ENCODE data around the gene HACD1. TPM values are rescaled to one million over a fixed set of nuclear protein-coding genes. Genes with fewer than 3 reads are reported as not detected.
A peak's percentile ranks its signal among the peaks of the same experiment; 100 is the strongest.
"Not testable (repeated sequence)": the region's sequence is repeated elsewhere in the genome, so short reads cannot be mapped to it uniquely, and the experiment has no call there.

HACD1 gene
- total RNA-seq, 1 donor from 2014 or later: 17.0 TPM

DNA sequence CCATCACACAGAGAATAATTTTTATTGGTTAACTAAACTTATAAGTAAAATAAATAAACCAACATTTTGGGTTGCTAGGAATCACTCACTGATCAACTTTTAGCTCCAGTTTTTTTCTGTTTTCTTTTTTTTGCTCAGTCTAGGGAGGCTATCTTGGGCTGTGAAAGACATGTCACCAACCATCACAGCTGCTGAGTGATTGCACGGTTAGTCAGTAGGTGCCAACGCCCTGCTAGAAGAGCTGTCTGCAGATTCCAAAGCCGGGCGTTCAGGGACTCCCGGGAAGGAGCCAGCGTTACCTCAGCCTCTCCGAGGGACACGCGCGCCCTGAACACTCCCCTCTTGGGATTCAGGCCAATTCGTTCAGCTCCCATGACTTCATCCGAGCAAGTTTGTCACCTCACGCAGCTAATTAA is 26.2 kb upstream of the HACD1 start:
- peak; percentile 71 for DNase-seq (ENCODE audit: low spot score)

DNA sequence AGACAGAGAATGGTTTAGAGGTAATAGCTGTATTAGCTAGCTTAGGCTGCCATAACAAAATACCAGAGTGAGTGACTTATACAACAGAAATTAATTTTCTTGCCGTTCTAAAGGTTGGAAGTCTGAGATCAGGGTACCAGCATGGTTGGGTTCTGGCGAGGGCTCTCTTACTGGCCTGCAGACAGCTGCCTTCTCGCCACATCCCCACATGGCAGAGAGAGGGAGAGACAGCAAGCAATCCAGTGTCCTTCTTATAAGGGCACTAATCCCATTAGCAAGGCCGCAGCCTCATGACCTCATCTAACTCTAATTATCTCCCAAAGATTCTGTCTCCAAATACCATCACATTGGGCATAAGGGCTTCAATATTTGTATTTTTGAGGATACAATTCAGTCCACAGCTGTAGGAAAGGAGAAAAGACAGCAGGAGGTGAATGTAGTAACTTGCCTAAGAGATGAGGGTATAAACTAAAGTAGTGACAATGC is 23.2 kb upstream of the HACD1 start:
- no peak for DNase-seq (ENCODE audit: low spot score)

DNA sequence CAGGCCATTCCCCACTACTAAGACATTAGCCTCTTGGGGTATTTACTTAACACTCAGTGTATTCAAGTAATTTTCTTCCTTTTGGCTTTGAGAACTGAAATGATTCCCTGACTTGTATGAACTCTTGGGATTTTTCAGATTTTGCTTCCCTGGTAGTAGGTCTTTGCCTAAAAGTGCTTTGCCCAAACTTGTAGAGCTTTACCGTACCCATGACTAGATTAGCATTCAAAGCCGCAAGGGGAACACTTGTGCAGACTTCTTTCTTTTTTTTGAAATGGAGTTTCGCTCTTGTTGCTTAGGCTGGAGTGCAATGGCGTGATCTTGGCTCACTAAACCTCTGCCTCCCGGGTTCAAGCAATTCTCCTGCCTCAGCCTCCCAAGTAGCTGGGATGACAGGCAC is 20.7 kb upstream of the HACD1 start:
- DNase-seq (ENCODE audit: low spot score): no peak

DNA sequence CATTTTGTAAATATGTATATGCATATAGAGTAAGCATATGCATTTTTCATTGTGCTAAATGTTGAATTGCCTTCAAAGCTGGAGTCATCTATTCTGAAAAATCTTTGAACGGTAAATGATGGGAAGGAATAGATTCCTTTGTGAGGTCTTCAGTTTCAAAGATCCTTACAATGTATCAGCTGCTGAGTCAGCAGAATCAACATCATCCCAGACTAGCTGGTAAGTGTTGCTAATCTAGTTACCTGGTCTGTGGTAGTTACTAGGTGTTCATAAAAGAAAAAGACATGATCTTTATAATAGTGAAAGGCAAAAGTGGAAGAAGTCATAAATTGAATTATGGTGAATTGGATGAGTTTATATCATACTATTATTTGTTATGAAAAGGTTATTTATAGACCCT is 16.2 kb upstream of the HACD1 start:
- no peak for DNase-seq (ENCODE audit: low spot score)

DNA sequence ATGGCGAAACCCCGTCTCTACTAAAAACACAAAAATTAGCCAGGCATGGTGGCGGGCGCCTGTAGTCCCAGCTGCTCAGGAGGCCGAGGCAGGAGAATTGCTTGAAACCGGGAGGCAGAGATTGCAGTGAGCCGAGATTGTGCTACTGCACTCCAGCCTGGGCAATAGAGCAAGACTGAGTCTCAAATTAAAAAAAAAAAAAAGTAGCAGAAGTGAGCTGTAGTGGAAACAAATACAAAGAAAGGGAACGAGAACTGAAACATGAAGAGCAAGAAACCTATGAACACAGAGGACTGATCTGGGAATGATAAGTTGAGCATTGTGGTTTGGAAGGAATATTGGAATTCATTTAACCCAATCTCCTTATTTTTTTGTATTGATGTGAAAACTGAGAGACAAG is 15.4 kb upstream of the HACD1 start:
- DNase-seq (ENCODE audit: low spot score): not testable (repeated sequence)

DNA sequence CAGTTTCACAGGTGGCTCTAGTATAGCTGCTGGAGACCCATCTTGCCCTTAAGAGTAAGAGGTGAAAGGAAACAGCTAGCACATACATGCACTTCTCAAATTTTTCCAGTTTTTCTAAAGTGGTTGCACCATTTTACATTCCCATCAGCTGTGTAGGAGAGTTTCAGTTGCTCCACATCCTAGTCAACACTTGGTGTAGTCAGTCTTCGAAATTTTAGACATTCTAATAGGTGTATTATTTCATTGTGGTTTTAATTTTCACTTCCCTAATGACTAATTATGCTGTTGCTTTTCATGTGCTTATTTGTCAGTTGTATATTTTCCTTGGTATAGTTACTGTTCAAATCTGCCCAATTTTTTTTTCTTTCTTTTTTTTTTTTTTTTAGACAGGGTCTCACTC is 9.5 kb upstream of the HACD1 start:
- DNase-seq (ENCODE audit: low spot score): no peak

DNA sequence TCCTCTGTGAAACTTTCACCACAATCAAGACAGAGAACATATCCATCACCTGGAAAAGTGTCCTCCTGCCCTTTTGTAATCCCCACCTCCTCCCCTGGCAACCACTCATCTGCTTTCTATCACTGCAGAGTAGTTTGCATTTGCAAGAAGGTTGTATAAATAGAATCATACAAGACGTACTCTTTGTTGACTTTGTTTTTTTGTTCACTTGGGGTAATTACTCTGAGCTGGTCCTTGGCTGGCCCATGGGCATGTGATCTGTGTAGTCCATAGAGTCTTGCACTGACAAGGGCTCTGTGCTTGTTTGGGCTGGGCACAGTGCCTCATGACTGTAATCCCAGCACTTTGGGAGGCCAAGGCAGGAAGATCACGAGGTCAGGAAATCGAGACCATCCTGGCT is 7.8 kb upstream of the HACD1 start:
- no peak for DNase-seq (ENCODE audit: low spot score)

DNA sequence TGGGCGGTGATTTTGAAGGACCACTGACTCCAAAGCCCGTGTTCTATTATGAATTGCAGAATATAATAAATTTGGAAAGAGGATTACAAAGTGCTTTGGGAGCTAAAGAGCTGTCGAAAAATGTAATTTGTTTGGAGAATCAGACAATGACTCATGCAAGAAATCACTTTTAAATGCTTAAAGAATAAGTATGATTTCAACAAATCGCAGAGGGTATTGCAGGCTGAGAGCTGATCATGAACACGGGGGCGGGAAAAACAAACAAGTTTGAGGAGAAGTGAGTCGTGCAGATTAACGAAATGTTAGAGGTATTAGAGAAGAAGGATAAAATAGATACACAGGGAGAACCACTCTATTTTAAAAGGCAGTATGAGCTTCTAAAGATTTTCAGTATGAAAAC is 4.9 kb upstream of the HACD1 start:
- DNase-seq (ENCODE audit: low spot score): no peak

DNA sequence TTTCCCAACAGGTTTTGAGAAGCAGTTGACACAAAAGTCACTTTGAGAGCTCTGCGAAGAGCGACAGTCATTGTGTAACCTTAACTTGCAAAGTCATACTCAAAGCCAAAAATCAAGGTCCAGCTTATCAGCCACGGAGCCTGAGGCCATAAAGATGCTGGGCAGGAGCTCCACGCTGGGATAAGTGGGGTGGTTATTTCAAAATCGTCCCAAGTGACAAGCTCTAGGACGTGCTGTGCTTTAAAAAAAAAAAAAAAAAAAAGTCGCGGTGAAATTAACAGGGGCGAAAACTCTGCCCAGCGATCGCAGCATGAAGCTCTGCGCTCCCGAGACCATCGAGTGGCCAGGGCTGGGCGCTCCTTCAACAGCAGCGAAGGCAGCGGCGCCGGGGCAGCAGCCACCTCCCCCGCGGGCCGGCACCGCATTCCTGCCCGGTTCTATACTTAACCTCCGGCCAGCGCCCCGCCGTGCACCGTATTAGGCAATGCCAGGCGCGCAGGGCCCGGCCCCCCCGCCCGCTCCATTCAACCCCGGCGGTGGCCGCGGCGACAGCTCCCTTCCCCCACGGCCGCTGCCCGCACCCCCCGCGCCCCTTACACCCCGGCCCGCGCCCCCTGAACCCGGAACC is 657 bp downstream of the HACD1 start:
- DNase-seq (ENCODE audit: low spot score): peak; percentile 56

DNA sequence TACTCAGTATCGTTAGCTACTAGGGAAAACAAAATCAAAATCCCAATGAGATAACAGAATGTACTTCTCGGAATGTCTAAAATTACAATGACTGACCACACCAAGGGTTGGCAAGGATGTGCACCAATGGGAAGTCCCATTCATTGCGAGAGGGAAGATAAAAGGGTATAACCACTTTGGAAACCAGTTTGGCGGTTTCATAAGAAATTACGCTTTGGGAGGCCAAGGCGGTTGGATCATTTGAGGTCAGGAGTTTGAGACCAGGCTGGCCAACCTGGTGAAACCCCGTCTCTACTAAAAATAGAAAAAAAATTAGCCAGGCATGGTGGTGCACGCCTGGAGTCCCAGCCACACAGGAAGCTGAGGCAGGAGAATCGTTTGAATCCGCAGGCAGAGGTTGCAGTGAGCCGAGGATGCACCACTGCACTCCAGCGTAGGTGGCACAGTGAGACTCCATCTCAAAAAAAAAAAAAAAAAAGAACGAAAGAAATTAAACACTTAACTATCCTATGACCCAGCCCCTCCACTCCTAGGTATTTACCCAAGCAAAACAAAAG is 7.6 kb downstream of the HACD1 start:
- no peak for DNase-seq (ENCODE audit: low spot score)

DNA sequence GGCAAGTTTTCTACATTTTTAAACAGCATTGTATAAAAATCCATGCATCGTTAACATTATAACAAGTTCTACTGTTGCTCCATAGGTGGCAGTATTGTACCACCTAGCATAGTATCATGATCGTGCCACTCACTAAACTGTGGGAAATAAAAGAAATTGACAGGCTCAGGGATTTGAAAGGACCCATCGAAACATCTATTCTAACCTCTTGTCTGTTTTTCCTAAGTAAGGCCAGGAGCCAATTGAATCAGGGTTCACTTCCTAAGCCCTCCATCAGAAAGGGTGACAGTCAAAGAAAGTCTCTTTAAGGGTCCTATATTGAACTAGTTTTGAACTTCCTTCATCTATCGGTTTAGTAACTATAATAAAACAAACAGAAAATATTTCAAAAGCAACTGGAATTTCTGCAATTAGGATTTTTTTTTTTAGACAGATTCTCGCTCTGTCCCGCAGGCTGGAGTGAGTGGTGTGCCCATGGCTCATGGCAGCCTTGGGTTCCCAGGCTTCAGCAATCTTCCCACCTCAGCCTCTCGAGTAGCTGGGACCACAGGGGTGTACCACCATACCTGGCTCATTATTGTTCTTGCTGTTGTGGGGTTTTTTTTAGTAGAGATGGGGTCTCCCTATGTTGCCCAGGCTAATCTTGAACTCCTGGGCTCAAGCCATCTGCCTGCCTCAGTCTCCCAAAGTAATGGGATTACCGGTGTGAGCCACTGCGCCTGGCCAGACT is 9.4 kb downstream of the HACD1 start:
- no peak for DNase-seq (ENCODE audit: low spot score)

DNA sequence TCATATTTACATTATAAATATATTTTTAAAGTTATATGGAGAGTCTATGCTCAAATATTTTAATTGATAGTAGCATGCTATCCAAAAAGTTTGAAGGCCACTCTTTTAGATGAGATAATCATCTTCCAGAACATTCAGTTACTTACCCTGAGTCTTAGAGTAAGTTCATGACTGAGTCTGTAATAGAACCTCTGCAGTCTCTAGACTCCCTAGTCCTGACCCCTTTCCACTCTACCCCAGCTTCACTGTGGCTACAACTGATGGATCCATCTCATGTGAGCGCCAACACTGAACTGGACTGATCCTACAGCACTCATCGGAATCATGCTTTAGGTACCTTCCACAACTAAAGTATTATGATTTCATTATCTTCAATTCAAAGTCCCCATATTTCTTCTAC is 10.1 kb downstream of the HACD1 start:
- DNase-seq (ENCODE audit: low spot score): no peak

DNA sequence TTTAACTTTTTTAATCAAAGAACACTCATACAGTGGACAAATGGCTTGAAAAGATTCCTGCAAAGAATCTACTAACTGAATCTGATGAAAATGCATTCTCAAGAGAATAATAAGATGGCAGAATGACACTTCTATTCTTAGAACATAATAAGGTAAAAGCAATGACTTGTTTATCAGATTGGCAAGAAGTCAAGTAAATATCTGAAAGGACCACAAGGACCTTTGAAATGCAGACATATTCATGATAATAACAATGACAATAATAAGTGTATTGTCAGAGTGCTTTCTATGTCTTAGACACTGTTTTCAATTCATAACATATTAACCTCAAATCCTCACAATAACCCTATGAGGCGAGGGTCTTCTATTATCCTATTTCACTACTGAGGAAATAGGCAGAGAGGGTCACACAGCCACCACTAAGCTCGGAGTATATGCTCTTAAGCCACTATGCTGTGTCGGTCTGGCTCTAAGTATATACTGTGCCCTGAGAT is 10.6 kb downstream of the HACD1 start:
- no peak for DNase-seq (ENCODE audit: low spot score)

DNA sequence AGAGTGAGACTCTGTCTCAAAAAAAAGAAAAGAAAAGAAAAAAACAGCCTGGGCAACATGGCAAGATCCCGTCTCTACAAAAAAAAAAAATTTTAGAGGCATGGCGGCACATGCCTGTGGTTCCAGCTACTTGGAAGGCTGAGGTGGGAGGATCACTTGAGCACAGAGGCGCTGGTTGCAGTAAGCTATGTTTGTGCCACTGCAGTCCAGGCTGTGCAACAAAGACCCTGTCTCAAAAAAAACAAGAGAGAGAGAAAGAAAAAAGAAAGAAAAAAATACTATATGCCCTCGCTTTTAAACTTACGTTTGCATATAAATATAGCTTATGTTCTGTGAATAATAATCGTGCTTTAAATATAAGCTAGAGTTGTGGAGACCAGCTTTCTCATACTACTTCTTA is 11.2 kb downstream of the HACD1 start:
- no peak for DNase-seq (ENCODE audit: low spot score)

DNA sequence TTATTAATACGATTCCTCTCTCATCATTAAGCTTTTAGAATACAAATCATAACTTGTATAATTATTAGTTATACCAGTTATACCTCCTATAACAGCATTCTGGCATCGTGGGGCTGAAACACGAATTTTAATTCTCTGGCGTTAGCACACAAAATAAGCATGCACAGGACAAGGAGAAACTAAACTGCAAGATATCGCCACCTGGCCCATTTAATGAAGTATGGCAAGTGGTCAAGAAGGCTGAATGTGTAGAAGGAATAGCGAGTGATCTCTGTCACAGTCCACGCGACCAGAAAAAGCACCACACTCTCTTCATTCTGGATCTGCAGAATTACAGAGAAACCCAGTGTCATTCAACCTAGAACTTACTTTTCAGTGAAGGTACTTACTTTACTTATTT is 18.1 kb downstream of the HACD1 start:
- DNase-seq (ENCODE audit: low spot score): no peak

DNA sequence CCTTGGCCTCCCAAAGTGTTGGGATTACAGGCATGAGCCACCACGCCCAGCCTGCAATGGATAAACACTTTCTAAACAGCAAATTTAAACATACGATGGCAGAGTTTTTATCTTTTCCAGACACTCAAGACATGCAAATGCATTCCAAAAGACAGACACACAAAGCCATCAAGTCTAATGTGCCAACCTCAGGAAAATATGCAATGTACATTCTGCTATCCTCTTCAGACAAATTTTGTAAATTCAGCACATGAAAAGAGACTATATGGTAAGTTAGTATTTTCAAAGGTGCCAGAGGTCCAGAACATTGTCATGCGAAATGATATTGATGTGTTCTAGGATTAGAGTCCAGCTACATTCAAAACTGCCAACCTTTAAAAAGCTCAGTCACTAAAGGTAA is 19.8 kb downstream of the HACD1 start:
- DNase-seq (ENCODE audit: low spot score): no peak

DNA sequence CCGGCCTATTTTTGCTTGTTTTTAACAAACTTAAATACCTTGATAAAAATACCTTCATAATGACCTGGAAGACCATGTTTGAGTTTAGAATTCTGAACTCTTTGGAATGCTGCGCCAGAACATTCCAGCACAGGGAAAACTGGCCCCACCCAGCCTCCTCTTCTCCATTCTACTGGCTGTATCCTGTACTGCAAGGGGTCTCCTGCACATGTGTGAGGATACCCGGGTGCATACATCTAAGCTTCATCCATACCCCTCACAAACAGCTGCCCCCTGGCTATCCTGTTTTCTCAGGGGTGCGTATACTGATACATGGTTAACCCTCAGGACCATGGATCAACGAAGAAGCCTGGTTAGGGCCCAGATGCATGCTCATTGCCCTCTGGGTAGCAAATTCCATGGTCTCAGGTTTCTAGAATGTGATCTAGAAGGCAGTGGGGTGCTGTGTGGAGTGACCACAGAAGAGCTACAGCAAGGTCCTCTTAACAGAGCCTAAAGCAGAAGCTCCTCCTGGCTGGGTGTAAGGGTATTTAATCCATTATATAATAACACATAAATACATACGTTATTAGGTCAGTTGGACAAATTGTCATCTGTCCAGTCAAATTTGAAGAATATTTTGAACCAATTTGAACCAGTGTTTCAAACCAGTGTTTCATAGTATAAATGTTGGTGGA is 26.1 kb downstream of the HACD1 start:
- no peak for DNase-seq (ENCODE audit: low spot score)

DNA sequence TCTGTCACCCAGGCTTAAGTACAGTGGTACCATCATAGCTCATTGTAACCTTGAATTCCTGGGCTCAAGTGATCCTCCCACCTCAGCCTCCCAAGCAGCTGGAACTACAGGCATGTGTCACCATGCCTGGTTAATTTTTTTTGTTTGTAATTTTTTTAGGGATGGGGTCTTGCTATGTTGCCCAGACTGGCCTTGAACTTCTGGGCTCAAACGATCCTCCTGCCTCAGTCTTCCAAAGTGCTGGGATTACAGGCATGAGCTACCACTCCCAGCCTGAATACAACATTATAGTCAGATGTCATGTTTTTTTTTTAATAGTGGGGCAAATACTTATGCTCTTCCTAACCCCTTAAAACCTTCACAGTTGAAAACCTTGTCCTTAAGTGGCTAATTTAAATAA is 27.9 kb downstream of the HACD1 start:
- DNase-seq (ENCODE audit: low spot score): not testable (repeated sequence)

DNA sequence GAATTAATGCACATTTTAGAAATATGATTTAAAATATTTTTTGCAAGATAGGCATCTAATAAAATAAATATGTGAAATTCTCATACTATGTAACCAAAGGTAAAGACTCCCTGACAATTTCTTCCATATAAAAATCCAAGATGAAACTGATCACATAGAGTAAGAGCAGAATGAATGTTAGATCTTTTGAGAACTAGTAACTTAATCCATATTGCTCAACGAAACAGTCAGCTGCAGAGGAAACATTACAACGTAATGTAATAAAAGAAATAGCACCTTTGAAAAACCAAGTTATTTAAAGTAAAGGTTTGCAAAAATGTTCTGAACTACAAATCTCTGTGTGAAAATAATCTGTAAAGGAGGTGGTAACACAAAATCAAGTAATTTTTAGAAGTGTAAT is 28.8 kb downstream of the HACD1 start:
- DNase-seq (ENCODE audit: low spot score): no peak

DNA sequence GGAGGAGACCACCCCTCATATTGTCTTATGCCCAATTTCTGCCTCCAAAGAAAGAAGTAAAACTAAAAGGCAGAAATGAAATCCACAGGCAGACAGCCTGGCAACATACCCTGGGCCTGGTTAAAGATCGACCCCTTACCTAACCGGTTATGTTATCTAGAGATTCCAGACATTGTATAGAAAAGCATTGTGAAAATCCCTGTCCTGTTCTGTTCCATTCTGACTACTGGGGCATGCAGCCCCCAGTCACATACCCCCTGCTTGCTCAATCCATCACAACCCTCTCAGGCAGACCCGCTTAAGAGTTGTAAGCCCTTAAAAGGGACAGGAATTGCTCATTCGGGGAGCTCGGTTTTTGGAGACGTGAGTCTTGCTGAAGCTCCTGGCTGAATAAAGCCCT is 29.9 kb downstream of the HACD1 start:
- DNase-seq (ENCODE audit: low spot score): not testable (repeated sequence)

DNA sequence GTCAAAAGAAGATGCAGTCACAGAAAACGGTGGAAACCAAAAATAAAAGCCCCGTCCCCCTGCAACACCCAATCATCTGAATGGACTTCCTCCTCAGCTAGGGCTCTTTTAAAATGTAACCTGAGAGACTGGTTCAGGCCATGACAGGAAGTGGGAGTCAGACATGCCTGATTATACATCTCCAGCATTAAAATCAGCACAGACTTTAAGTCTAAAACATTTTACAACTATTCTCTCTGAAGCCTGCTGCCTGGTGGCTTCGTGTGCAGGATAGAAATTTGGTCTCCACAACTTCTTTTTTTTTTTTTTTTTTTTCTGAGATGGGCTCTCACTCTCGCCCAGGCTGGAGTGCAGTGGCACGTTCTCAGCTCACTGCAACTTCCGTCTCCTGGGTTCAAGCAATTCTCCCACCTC is 30.3 kb downstream of the HACD1 start:
- no peak for DNase-seq (ENCODE audit: low spot score)

DNA sequence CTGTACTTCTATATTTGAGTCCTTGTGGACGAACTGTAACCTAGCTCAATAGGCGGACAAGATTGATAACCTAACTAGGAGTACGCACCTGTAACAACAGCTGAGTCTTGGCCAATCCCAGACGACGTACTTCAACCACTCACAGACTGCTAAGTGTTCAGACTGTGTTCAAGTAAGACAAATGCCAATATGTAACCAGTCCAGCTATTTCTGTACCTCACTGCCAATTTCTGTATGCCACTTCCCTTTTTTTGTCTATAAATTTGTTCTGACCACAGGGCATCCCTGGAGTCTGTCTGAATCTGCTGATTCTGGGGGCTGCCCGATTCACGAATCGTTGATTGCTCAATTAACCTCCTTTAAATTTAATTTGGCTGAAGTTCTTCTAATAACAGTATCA is 32.2 kb downstream of the HACD1 start:
- no peak for DNase-seq (ENCODE audit: low spot score)

DNA sequence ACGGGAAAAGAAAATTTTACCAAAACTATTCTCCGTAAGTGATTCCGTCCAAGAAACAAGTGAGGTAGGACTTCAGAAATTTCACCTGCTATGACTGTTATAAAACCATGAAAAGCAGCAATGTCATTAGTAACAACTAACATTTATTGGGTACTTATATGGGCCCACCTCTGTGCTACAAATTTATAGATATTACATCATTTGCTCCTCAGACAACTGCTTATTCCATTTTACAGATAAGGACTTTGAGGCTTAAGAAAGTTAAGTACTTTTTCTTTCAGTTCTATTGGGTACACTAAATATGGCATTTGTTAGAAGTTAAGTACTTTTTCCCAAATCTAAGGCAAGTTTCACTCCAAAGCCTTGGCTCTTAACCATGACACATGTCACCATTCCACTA is 36.3 kb downstream of the HACD1 start:
- no peak for DNase-seq (ENCODE audit: low spot score)
